NCI-H82 treated with DMSO at 0.1 percent for 48 hours (cell line): ENCODE data around the gene AAR2.

Experiments
- DNase-seq: peaks from one replicate; lab custom pipeline; 2025; ENCODE audit not compliant: unreplicated experiment; lab: John Stamatoyannopoulos, UW

The AAR2 gene

GRCh38 chr20:36235892-36236785 lies at the start of gene AAR2:
TSS of gene AAR2 (plus strand) at chr20:36236478. CDS start at chr20:36239869, 3,391 bp downstream.
- peak; percentile 39 for DNase-seq

GRCh38 chr20:36193977-36194712 lies 42.1 kb upstream of the AAR2 start:
- DNase-seq: no peak

- DNase-seq: no peak
These were observed 39.6 kb upstream of the AAR2 start for GRCh38 chr20:36196676-36197075.

GRCh38 chr20:36197271-36197670 lies 39.0 kb upstream of the AAR2 start:
- peak; percentile 61 for DNase-seq

- DNase-seq: peak; percentile 96
These were observed 36.7 kb upstream of the AAR2 start for GRCh38 chr20:36199345-36200257.

GRCh38 chr20:36200451-36200850 lies 35.8 kb upstream of the AAR2 start:
- peak; percentile 48 for DNase-seq

- no peak for DNase-seq
These were observed 35.1 kb upstream of the AAR2 start for GRCh38 chr20:36201198-36201597.

GRCh38 chr20:36202891-36203338 lies 33.4 kb upstream of the AAR2 start:
- peak; percentile 23 for DNase-seq

- DNase-seq: no peak
These were observed 32.4 kb upstream of the AAR2 start for GRCh38 chr20:36203861-36204260.

- DNase-seq: no peak
These were observed 31.3 kb upstream of the AAR2 start for GRCh38 chr20:36205026-36205425.

- no peak for DNase-seq
These were observed 30.2 kb upstream of the AAR2 start for GRCh38 chr20:36206068-36206467.

GRCh38 chr20:36206641-36207040 lies 29.6 kb upstream of the AAR2 start:
- DNase-seq: no peak

GRCh38 chr20:36207602-36208001 lies 28.7 kb upstream of the AAR2 start:
- DNase-seq: no peak

GRCh38 chr20:36208257-36208656 lies 28.0 kb upstream of the AAR2 start:
- DNase-seq: no peak

- no peak for DNase-seq
These were observed 25.7 kb upstream of the AAR2 start for GRCh38 chr20:36210436-36211021.

- DNase-seq: no peak
These were observed 22.9 kb upstream of the AAR2 start for GRCh38 chr20:36213362-36213761.

- DNase-seq: no peak
These were observed 21.5 kb upstream of the AAR2 start for GRCh38 chr20:36214684-36215256.

- DNase-seq: no peak
These were observed 20.5 kb upstream of the AAR2 start for GRCh38 chr20:36215778-36216177.

- no peak for DNase-seq
These were observed 19.8 kb upstream of the AAR2 start for GRCh38 chr20:36216314-36217025.

- DNase-seq: no peak
These were observed 19.1 kb upstream of the AAR2 start for GRCh38 chr20:36217226-36217625.
